ENCODE results near the gene SLC11A2. TPM values are rescaled to one million over a fixed set of nuclear protein-coding genes. Genes with fewer than 3 reads are reported as not detected.
A peak's percentile ranks its signal among the peaks of the same experiment; 100 is the strongest.

SLC11A2 gene
- total RNA-seq, 2 donors from 2014 or later, result 34.4 to 38.4 TPM

DNA sequence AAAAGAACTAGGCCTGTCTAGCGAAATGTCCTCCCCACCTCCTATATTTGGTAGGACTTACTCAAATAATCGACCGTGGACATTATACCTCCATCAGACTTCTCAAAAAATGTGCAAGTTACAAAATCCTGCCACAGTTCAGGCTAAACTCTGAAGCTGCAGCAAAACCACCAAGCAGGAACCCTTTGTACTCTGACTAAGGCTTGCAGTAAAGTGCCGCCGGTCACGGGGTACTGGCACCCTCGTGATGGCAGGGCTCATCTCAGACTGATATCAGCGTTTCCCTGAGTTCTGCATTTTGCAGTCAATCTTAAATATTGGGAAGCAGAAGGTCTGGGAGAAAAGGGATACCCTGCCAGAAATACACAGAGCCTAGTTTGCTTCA, 17.1 kb downstream of the SLC11A2 start:
- Mint-ChIP-seq H3K27ac (peak overlapping the region; percentile 60 to 82), H3K36me3 (peaks cover 6 to 29% of the 10 kb centered on the region in 2 donors), H3K9me3 (no peaks in the 10 kb centered on the region)
- ATAC-seq (peak; percentile 78 to 99), DNase-seq (ENCODE audit: low spot score in 2 of 2) (peak; percentile 56 to 59)

DNA sequence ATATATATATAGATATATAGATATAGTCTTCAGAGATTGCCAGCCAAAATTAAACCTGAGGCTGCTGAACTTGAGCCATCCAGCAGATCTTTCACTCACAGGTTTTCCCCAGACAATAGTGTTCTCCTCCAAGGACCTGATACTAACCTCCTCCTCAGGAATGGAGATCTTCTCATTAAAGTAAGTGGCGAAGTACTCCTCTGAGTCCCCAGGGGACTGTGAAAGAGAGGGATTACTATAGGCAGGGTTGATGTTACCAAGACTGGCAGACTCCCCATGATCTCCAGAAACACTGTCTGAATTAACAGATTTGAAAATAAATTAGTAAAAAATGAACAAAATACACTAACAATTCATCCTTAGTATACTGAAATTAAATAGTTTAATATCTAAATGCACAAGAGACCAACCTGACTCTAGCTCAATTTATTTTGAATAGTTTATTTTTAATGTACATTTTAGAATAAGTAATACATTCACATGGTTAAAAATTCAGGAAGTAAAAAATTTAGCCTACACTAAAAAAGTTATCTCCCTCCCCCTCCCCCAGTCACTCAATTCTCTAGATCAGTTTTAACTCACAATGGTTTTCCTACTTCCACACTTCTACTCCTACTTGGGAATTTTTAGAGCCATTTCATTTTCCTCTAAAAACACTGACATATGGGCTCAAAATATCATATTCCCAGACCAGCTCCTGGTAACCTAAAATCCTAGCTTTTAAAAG, 17.7 kb downstream of the SLC11A2 start:
- DNase-seq (ENCODE audit: low spot score in 2 of 2), result no peak
- Mint-ChIP-seq H3K9me3 (no peaks in the 10 kb centered on the region), H3K36me3 (peaks cover 6 to 29% of the 10 kb centered on the region in 2 donors), H3K27ac (peak overlapping the region; percentile 60 to 82)
- ATAC-seq, result no peak

DNA sequence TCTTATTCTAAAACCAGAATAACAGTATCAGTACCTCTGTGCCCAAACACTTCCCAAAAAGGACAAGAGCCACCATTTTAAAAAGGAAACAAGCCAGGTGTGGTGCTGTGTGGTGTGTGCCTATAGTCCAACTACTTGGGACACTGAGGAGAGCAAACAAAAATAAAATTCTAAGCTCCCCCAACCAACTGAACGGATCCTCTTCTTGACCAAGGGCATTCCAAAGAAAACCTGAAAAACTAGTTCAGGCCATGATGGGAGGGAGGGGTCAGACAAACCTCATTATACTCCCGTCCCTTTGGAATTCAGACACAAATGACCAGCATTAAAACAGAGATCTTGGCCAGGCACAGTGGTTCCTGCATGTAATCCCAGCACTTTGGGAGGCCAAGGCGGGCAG, 20.5 kb downstream of the SLC11A2 start:
- Mint-ChIP-seq H3K27ac (peak overlapping the region in 1 of 2 donors; percentile 4), H3K36me3 (peaks cover 6 to 29% of the 10 kb centered on the region in 2 donors)

DNA sequence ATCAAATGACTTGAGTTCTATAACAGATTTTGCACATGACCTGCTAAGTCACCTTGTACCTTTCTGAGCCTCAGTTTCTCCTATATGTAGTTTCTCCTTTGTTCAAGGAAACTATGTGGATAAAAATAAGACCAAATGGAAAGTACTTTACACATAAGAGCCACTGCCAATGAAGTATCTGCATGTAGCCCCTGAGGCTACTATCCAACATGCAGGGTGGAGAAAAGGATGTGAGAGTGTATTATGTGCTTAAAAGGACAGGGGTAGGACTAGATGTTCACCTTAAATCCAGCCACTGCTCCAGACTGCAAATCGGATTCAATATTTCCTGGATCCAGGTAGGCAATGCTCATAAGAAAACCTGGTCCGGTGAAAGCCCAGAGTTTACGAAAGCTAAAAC, 21.2 kb downstream of the SLC11A2 start:
- Mint-ChIP-seq H3K36me3 (peaks cover 11 to 36% of the 10 kb centered on the region in 2 donors), H3K27ac (no peak overlapping the region), H3K9me3 (no peaks in the 10 kb centered on the region)
- ATAC-seq (no peak), DNase-seq (ENCODE audit: low spot score in 2 of 2) (no peak)

More for the DNA sequence above, 20.5 kb downstream of the SLC11A2 start:
- ATAC-seq (no peak), DNase-seq (ENCODE audit: low spot score in 2 of 2) (no peak)
- H3K9me3 Mint-ChIP-seq, result no peaks in the 10 kb centered on the region

DNA sequence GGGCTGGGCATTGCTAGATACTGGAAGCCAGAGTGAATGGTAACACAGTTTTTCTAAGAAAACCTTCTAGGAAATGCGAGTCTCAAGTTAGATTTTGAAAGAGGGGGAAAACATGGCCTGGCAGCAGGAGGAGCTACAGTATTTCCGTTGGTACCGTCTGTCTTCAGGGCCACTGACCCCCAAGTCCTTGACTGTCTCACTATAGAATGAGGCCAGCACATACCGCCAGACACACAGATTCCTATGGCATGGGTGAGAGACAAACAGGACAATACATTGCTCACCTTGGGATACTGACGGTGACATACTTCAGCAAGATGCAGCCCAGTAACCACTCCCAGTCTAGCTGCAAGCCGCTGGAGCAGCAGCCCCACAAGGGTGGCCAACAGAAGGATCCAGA, 21.7 kb downstream of the SLC11A2 start:
- DNase-seq (ENCODE audit: low spot score in 2 of 2) (no peak), ATAC-seq (no peak)
- Mint-ChIP-seq H3K27ac (no peak overlapping the region), H3K36me3 (peaks cover 11 to 38% of the 10 kb centered on the region in 2 donors), H3K9me3 (no peaks in the 10 kb centered on the region)

DNA sequence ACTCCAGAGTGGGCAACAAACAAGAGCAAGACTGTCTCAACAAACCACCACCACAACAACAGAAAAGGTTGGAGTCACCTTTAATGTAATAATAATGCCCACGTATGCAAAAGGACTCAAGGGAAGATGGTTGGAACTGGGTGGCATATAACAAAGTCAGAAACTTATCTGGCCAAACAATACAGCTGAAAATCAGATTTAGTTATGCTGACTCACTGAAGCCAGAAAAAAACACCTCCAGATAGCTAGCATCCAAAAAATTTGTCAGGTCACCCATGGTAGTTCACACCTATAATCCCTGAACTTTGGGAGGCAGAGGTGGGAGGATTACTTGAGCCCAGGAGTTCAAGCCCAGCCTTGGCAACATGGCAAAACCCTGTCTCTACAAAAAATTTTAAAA, 24.4 kb downstream of the SLC11A2 start:
- peaks cover 6 to 28% of the 10 kb centered on the region in 2 donors for H3K36me3 Mint-ChIP-seq
- H3K9me3 Mint-ChIP-seq, result no peaks in the 10 kb centered on the region
- ATAC-seq (no peak), DNase-seq (ENCODE audit: low spot score in 2 of 2) (no peak)
- H3K27ac Mint-ChIP-seq, result peak overlapping the region in 1 of 2 donors; percentile 53

DNA sequence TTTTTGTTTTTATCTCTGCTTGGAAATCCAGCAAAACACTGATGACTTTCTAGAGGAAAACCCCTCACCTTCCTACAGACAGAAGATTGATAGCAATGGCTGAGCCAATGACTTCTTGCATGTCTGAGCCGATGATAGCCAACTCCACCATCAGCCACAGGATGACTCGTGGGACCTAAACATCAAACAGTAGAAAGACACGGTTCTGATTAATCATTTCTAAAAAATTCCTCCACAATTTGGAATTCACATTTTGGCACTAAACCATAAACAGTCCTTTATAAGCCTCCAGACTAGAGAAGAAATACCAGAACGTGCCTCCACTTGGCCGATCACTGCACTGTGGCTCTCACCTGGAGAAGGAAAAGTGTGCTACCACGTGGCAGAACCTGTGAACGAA, 25.9 kb downstream of the SLC11A2 start:
- Mint-ChIP-seq H3K27ac (peak overlapping the region; percentile 72 to 81), H3K36me3 (peaks cover 6 to 32% of the 10 kb centered on the region in 2 donors), H3K9me3 (no peaks in the 10 kb centered on the region)
- no peak for DNase-seq (ENCODE audit: low spot score in 2 of 2)
- peak in 1 of 2 donors; percentile 87 for ATAC-seq

DNA sequence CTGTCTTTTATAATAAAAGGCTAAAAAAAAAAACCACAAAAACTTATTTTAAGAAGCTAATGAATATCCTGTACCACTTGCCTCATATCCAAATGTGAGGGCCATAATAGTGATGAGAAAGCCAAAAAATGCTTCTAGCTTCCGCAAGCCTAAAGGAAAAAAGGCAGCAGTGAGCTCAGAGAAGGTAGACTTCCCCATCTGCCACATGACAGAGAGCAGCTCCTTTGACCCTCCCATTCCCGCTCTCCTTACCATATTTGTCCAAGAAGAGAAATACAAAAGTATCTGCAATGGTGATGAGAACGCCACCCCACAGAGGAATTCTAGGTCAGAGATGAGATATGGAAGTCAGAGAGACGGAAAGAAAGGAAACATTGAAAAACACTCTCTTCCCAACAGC, 27.1 kb downstream of the SLC11A2 start:
- Mint-ChIP-seq H3K27ac (peak overlapping the region in 1 of 2 donors; percentile 6), H3K9me3 (no peaks in the 10 kb centered on the region), H3K36me3 (peaks cover 13 to 40% of the 10 kb centered on the region in 2 donors)
- no peak for DNase-seq (ENCODE audit: low spot score in 2 of 2)
- ATAC-seq, result no peak

DNA sequence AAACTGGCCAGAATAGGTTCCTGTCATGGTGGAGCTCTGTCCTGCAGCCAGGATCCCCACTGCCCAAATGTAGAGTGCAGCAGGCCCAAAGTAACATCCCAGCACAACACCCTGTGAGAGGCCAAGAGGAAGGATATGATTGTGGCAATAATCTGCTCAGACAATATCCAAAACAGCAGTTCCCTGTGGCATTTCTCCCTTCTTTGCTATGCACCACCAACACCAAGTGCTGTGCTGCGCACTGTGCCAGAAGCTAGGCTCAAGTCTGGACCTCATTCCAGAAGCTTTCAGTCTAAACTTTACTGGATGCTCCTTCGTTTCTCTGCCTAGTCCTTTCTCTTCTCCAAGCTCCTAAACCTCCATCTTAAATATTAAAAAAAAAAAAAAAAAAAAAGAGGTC, 33.4 kb downstream of the SLC11A2 start:
- no peaks in the 10 kb centered on the region for H3K9me3 Mint-ChIP-seq
- no peak overlapping the region for H3K27ac Mint-ChIP-seq
- H3K36me3 Mint-ChIP-seq, result peaks cover 8 to 44% of the 10 kb centered on the region in 2 donors
- DNase-seq (ENCODE audit: low spot score in 2 of 2), result no peak
- ATAC-seq, result no peak

DNA sequence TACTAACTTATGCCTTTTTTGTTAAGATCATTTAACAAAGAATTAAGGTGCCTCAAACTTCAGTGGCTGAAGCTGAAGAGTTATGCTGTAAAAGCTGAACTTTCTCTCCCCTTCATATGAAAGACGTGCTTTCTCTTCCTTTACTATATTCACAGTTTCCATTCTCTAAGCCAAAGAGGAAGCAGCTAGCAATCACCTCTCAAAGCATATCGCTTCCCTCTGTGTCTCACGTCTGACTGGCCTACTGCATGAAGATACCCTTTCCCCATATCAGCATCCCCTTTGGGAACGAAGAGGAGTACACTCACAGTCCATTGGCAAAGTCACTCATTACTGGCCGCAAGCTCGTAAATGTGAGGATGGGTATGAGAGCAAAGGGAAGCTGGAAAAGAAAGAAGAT, 34.9 kb downstream of the SLC11A2 start:
- no peaks in the 10 kb centered on the region for H3K9me3 Mint-ChIP-seq
- DNase-seq (ENCODE audit: low spot score in 2 of 2) (no peak), ATAC-seq (peak in 1 of 2 donors; percentile 28)
- peak overlapping the region in 1 of 2 donors; percentile 8 for H3K27ac Mint-ChIP-seq
- H3K36me3 Mint-ChIP-seq, result peaks cover 8 to 38% of the 10 kb centered on the region in 2 donors

DNA sequence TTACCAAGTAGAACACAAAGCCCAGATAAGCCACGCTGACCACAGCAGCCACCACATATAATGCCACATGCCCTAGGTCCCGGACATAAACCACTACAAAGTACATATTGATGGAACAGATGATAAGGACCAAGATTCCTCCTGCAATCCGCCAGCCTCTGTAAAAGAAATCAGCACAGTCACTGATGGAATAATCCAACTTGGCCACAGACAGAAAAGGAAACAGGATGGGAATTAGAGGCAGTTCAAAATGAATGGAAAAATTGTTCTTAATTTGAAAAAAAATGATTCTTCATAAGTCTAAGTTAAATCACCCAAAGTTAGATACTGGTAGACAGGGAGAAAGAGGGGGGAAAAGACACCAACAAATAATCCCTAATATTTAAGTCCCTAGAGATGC, 35.4 kb downstream of the SLC11A2 start:
- peak overlapping the region in 1 of 2 donors; percentile 91 for H3K27ac Mint-ChIP-seq
- H3K9me3 Mint-ChIP-seq, result no peaks in the 10 kb centered on the region
- DNase-seq (ENCODE audit: low spot score in 2 of 2) (no peak), ATAC-seq (no peak)
- H3K36me3 Mint-ChIP-seq, result peaks cover 8 to 36% of the 10 kb centered on the region in 2 donors

DNA sequence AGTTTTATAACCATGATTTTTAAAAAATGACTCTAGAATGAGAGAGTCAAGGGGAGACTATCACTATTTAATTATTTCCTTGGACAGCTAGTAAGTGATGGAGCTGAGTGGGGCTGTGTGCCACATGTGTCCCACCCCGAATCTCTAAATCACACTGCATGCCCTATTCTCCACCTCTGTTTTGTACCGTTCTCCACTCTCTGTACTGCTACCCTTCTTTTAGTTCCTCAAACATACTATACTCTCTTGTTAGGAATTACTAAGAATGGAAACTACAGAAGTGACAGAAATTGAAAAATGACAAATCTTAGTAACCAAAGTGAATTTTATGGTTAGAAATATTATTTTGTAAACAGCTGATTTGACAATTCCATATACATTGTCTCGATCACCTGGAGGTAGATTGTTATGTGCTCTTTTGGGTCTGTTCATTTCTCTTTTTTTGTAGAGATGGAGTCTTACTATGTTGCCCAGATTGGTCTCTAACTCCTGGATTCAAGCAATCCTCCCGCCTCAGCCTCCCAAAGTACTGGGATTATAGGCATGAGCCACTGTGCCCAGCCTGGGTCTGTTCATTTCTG, 35.9 kb downstream of the SLC11A2 start:
- Mint-ChIP-seq H3K9me3 (no peaks in the 10 kb centered on the region), H3K36me3 (peaks cover 8 to 31% of the 10 kb centered on the region in 2 donors), H3K27ac (peak overlapping the region in 1 of 2 donors; percentile 91)
- no peak for DNase-seq (ENCODE audit: low spot score in 2 of 2)
- ATAC-seq, result peak in 1 of 2 donors; percentile 81

DNA sequence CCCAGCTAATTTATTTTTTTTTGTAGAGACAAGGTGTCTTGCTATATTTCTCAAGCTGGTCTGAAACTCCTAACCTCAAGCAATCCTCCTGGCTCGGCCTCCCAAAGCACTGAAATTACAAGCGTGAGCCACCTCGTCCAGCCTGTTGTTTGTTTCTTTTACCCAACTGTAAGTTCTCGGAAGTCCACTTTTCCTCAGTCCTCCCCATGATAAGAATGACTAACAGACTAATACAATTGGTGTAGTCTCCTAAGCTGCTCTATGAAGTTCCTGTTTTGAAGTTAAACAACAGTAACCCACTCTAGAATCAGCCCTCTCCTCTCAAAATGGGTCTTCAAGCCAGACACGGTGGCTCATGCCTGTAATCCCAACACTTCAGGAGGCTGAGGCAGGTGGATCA, 37.3 kb downstream of the SLC11A2 start:
- no peak for DNase-seq (ENCODE audit: low spot score in 2 of 2)
- no peak for ATAC-seq
- Mint-ChIP-seq H3K36me3 (peaks cover 0 to 20% of the 10 kb centered on the region in 2 donors), H3K27ac (no peak overlapping the region), H3K9me3 (no peaks in the 10 kb centered on the region)

DNA sequence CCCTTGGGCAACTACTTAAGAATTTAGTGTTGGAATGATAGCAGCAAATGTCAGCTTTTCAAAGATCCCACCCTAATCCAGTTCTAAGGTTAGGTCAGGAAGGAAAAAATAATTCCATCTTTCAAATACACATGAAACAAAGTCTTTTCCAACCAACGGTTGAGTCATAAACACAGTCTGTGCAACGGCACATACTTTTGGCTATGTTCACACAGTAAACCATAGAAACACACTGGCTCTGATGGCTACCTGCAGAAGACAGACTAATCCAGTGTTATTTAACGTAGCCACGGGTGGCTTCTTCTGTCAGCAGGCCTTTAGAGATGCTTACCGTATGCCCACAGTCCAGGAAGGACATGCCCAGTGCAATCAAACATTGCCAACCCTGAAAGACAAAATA, 38.1 kb downstream of the SLC11A2 start:
- ATAC-seq, result no peak

DNA sequence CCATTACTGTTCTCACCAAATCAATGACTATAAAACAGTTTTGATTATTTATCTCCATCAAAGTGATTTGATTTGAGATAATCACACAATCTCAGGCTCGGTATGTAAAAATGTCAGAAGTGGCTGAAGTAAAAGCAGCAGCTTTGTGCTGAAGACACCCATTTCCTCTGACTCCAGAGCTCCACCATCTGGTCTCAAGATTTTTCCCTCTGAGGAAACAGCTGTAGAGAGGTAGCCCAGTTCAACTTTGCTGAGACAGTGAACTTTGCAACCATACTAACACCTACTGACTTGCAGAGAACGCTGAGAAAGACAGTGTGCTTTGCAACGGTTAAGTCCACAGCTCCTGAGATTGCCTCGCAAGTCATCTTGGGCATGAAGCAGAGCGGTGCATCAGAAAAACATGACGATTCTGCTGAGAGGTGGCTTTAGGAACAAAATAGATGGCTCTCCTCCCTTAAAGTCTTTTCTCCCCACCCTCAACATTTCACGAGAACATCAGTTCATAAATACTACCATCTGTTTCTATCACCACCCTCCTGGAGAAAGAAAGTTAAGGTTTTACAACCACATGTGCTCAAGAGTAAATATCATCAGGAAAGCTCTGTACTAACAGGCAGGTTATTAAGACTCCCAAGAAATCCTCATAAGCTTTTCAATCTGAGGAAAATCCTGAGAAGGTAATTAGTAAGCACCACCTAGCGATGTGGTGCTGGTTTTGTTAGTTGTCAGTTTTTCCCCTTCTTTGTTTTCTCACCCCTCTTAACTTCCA, 39.0 kb downstream of the SLC11A2 start:
- ATAC-seq, result peak in 1 of 2 donors; percentile 46
- Mint-ChIP-seq H3K36me3 (peaks cover 0 to 17% of the 10 kb centered on the region in 2 donors), H3K9me3 (no peaks in the 10 kb centered on the region), H3K27ac (peak overlapping the region in 1 of 2 donors; percentile 57)
- DNase-seq (ENCODE audit: low spot score in 2 of 2), result no peak

More for the DNA sequence above, 38.1 kb downstream of the SLC11A2 start:
- Mint-ChIP-seq H3K36me3 (peaks cover 0 to 20% of the 10 kb centered on the region in 2 donors), H3K27ac (no peak overlapping the region), H3K9me3 (no peaks in the 10 kb centered on the region)
- DNase-seq (ENCODE audit: low spot score in 2 of 2), result no peak

DNA sequence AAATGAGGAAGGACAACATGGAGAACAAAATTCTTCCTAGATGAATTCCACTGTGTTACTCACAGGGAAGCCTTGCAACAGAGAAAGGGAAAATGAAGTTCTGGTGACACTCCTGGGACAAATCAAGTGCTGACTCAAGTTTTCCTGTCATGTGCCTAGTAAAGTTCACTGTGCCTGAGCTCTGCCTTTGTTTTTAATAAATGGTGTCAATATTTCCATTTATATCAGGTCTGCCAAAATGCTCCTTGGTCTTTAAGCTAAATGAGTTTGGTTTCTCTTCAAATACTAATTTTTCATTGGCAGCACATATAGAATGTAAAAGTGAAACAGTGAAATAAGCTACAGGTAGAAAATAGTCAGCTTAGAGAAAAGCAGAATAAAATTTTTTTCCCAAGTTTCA, 40.9 kb downstream of the SLC11A2 start:
- Mint-ChIP-seq H3K9me3 (no peaks in the 10 kb centered on the region), H3K36me3 (peaks cover 0 to 14% of the 10 kb centered on the region in 2 donors), H3K27ac (peak overlapping the region in 1 of 2 donors; percentile 28)
- ATAC-seq (peak; percentile 61 to 68), DNase-seq (ENCODE audit: low spot score in 2 of 2) (no peak)

Measured in activated naive CD4-positive, alpha-beta T cell treated with anti-CD3 and anti-CD28 coated beads, Interleukin-2, amount 50 U/mL, for 72 hours (primary cell).